Measurements from ENCODE around the gene FAT1.

The FAT1 gene

GRCh38 chr4:186642998-186643397 is 80.7 kb downstream of the FAT1 start:
- Histone ChIP-seq H4K20me1 (peaks cover 0 to 25% (median 0%) of the 10 kb centered on the region in 11 experiments; a peak in 5 of 22 replicates), H3K4me2 (peak overlapping the region in 4 of 11 experiments; percentile 25 to 55 (median 36); a peak in 5 of 22 replicates), H3K9ac (no peak overlapping the region), H3K36me3 (peaks cover 0 to 89% (median 62%) of the 10 kb centered on the region in 11 experiments; a peak in 18 of 22 replicates), H3K4me3 (no peak overlapping the region), H3K9me3 (replicated peaks in 1 of 11) (no peaks in the 10 kb centered on the region), H3K27ac (peak overlapping the region in 5 of 11 experiments; percentile 4 to 64 (median 43); a peak in 4 of 22 replicates), H3K4me1 (peaks cover 0 to 37% (median 21%) of the 10 kb centered on the region in 10 experiments; a peak in 17 of 20 replicates), H3K27me3 (no peaks in the 10 kb centered on the region)
- TF ChIP-seq Cebpa-rat (IDR thresholded peaks at IDR 0.05), result no peak

GRCh38 chr4:186642530-186642929 is 81.1 kb downstream of the FAT1 start:
- Histone ChIP-seq H3K4me1 (peaks cover 0 to 37% (median 21%) of the 10 kb centered on the region in 10 experiments; a peak in 17 of 20 replicates), H3K27me3 (no peaks in the 10 kb centered on the region), H3K27ac (peak overlapping the region in 1 of 11 experiments; percentile 13; a peak in 1 of 22 replicates), H3K4me3 (no peak overlapping the region), H3K9ac (no peak overlapping the region), H3K9me3 (replicated peaks in 1 of 11) (no peaks in the 10 kb centered on the region), H4K20me1 (peaks cover 0 to 21% (median 0%) of the 10 kb centered on the region in 11 experiments; a peak in 5 of 22 replicates), H3K36me3 (peaks cover 0 to 89% (median 62%) of the 10 kb centered on the region in 11 experiments; a peak in 18 of 22 replicates), H3K4me2 (no peak overlapping the region)
- TF ChIP-seq Cebpa-rat (IDR thresholded peaks at IDR 0.05), result no peak

GRCh38 chr4:186634591-186635128 is 89.0 kb downstream of the FAT1 start:
- TF ChIP-seq Cebpa-rat (IDR thresholded peaks at IDR 0.05), result no peak
- peaks cover 0 to 19% (median 0%) of the 10 kb centered on the region in 11 experiments; a peak in 4 of 22 replicates for H4K20me1 ChIP-seq
- no peak overlapping the region for H3K9ac ChIP-seq
- no peaks in the 10 kb centered on the region for H3K9me3 ChIP-seq (replicated peaks in 1 of 11)
- H3K27ac ChIP-seq, result no peak overlapping the region
- no peak overlapping the region for H3K4me2 ChIP-seq
- H3K4me1 ChIP-seq, result no peaks in the 10 kb centered on the region
- H3K27me3 ChIP-seq, result no peaks in the 10 kb centered on the region
- H3K36me3 ChIP-seq, result peaks cover 35 to 100% (median 96%) of the 10 kb centered on the region in 11 experiments
- no peak overlapping the region for H3K4me3 ChIP-seq

GRCh38 chr4:186633844-186634243 is 89.8 kb downstream of the FAT1 start:
- no peak overlapping the region for H3K27ac ChIP-seq
- no peak overlapping the region for H3K4me2 ChIP-seq
- no peak overlapping the region for H3K4me3 ChIP-seq
- H3K4me1 ChIP-seq, result peaks cover 0 to under 1% (median 0%) of the 10 kb centered on the region in 10 experiments; a peak in 3 of 20 replicates
- no peak overlapping the region for H3K9ac ChIP-seq
- no peaks in the 10 kb centered on the region for H3K27me3 ChIP-seq
- peaks cover 35 to 100% (median 92%) of the 10 kb centered on the region in 11 experiments for H3K36me3 ChIP-seq
- H4K20me1 ChIP-seq, result peaks cover 0 to 23% (median 0%) of the 10 kb centered on the region in 11 experiments; a peak in 4 of 22 replicates
- no peaks in the 10 kb centered on the region for H3K9me3 ChIP-seq (replicated peaks in 1 of 11)
- TF ChIP-seq Cebpa-rat (IDR thresholded peaks at IDR 0.05), result no peak

- no peaks in the 10 kb centered on the region for H3K27me3 ChIP-seq
- no peaks in the 10 kb centered on the region for H3K9me3 ChIP-seq (replicated peaks in 1 of 11)
- H3K36me3 ChIP-seq, result peaks cover 35 to 91% (median 71%) of the 10 kb centered on the region in 11 experiments
- H3K27ac ChIP-seq, result no peak overlapping the region
- no peak overlapping the region for H3K9ac ChIP-seq
- H3K4me1 ChIP-seq, result peaks cover 13 to 20% (median 17%) of the 10 kb centered on the region in 10 experiments
- TF ChIP-seq Cebpa-rat (IDR thresholded peaks at IDR 0.05), result no peak
- peaks cover 0 to 35% (median 0%) of the 10 kb centered on the region in 11 experiments; a peak in 8 of 22 replicates for H4K20me1 ChIP-seq
- no peak overlapping the region for H3K4me3 ChIP-seq
- H3K4me2 ChIP-seq, result no peak overlapping the region
Measured at GRCh38 chr4:186630128-186630527, 93.5 kb downstream of the FAT1 start.

- Histone ChIP-seq H3K27ac (peak overlapping the region in 9 of 11 experiments; percentile 27 to 70 (median 52); a peak in 15 of 22 replicates), H3K4me1 (peaks cover 13 to 29% (median 24%) of the 10 kb centered on the region in 10 experiments), H3K36me3 (peaks cover 29 to 92% (median 72%) of the 10 kb centered on the region in 11 experiments), H3K27me3 (no peaks in the 10 kb centered on the region), H3K4me2 (peak overlapping the region; percentile 52 to 87 (median 74)), H4K20me1 (peaks cover 0 to 43% (median 0%) of the 10 kb centered on the region in 11 experiments; a peak in 9 of 22 replicates), H3K9ac (peak overlapping the region in 4 of 11 experiments; percentile 3 to 32 (median 22); a peak in 7 of 22 replicates), H3K4me3 (peak overlapping the region in 5 of 10 experiments; percentile 6 to 40 (median 24); a peak in 5 of 20 replicates), H3K9me3 (replicated peaks in 1 of 11) (no peaks in the 10 kb centered on the region)
- TF ChIP-seq Cebpa-rat (IDR thresholded peaks at IDR 0.05), result no peak
Measured at GRCh38 chr4:186628058-186628711, 95.5 kb downstream of the FAT1 start.

GRCh38 chr4:186627226-186627865 is 96.3 kb downstream of the FAT1 start:
- Histone ChIP-seq H3K4me1 (peaks cover 13 to 37% (median 32%) of the 10 kb centered on the region in 10 experiments), H3K4me3 (peak overlapping the region in 5 of 10 experiments; percentile 19 to 54 (median 24); a peak in 6 of 20 replicates), H3K27ac (peak overlapping the region in 9 of 11 experiments; percentile 27 to 70 (median 52); a peak in 15 of 22 replicates), H3K27me3 (no peaks in the 10 kb centered on the region), H3K9ac (peak overlapping the region in 4 of 11 experiments; percentile 3 to 32 (median 26); a peak in 8 of 22 replicates), H3K36me3 (peaks cover 24 to 92% (median 72%) of the 10 kb centered on the region in 11 experiments), H3K4me2 (peak overlapping the region; percentile 52 to 87 (median 74)), H4K20me1 (peaks cover 0 to 44% (median 0%) of the 10 kb centered on the region in 11 experiments; a peak in 9 of 22 replicates), H3K9me3 (replicated peaks in 1 of 11) (no peaks in the 10 kb centered on the region)
- no peak for TF ChIP-seq Cebpa-rat (IDR thresholded peaks at IDR 0.05)

GRCh38 chr4:186624951-186625350 is 98.7 kb downstream of the FAT1 start:
- Histone ChIP-seq H3K9ac (no peak overlapping the region), H3K4me1 (peaks cover 13 to 39% (median 33%) of the 10 kb centered on the region in 10 experiments), H3K4me3 (no peak overlapping the region), H3K27me3 (no peaks in the 10 kb centered on the region), H3K9me3 (replicated peaks in 1 of 11) (no peaks in the 10 kb centered on the region), H3K36me3 (peaks cover 26 to 92% (median 72%) of the 10 kb centered on the region in 11 experiments), H3K27ac (no peak overlapping the region), H4K20me1 (peaks cover 0 to 34% (median 0%) of the 10 kb centered on the region in 11 experiments; a peak in 9 of 22 replicates), H3K4me2 (no peak overlapping the region)
- TF ChIP-seq Cebpa-rat (IDR thresholded peaks at IDR 0.05), result no peak

Measured in BLaER1 treated with 17β-estradiol and CSF1 and Interleukin-3, amounts not matched to agents 10 nM and 100 nM (cell line).